B cell (primary cell): ENCODE data around the gene ATXN3L. TPM values are rescaled to one million over a fixed set of nuclear protein-coding genes. Genes with fewer than 3 reads are reported as not detected.

ENCODE experiments used
- ATAC-seq: fragments of 200-7000 bp; cut with Tn5 transposase; one replicate; pipeline ENCODE4 v1.10.0; 2021; ENCODE audit warnings: low read depth, mild to moderate bottlenecking, moderate number of reproducible peaks, moderate library complexity
- CTCF ChIA-PET: fragments of 350-600 bp; sonication (Branson Sonifier 250); formaldehyde crosslinking; loops from one replicate; lab custom pipeline; 2021; ENCODE audit warnings: antibody characterized with exemption, inconsistent platforms; lab: Charles Lee
- POLR2A ChIA-PET: fragments of 350-600 bp; sonication (Branson Sonifier 250); formaldehyde crosslinking; loops from one replicate; lab custom pipeline; 2021; ENCODE audit warnings: antibody characterized with exemption; lab: Charles Lee
- DNase-seq: peaks from one replicate; pipeline ENCODE4 v3.0.0; 2013
- H2AFZ ChIP-seq: 2 replicates; pipeline ENCODE4 v1.6.1; 2012; ENCODE audit warnings: mild to moderate bottlenecking, low read depth, low read length; ENCODE audit not compliant: insufficient read depth, poor library complexity, severe bottlenecking
- H3K27ac ChIP-seq, 2 donors: 1 replicate in 1 of 2; 2 replicates in 1 of 2; pipeline ENCODE4 v1.5.1; 2012 to 2013; ENCODE audit warnings: low read length in 2 of 2, mild to moderate bottlenecking in 2 of 2, moderate library complexity in 1 of 2
- H3K27me3 ChIP-seq, 4 experiments: fragments of 200-600 bp in 1 of 4; sonication (generic) in 1 of 4; replicated peaks in 1 of 4; 1 replicate in 2 of 4; 2 replicates in 2 of 4; pipeline versions ENCODE4 v1.6.1 to v1.7.0; 2013 to 2016; ENCODE audit warnings: low read length in 3 of 4, mild to moderate bottlenecking in 2 of 4, mixed read lengths in 1 of 4, moderate library complexity in 1 of 4; ENCODE audit not compliant: insufficient read depth in 4 of 4, control insufficient read depth in 3 of 4; ENCODE audit errors: control extremely low read depth in 1 of 4
- H3K36me3 ChIP-seq, 2 experiments: replicated peaks in 1 of 2; 1 replicate in 1 of 2; 2 replicates in 1 of 2; pipeline versions ENCODE4 v1.6.1 to v1.7.1; 2013; ENCODE audit warnings: low read length in 1 of 2; ENCODE audit not compliant: insufficient read depth in 2 of 2, control insufficient read depth in 1 of 2; ENCODE audit errors: control extremely low read depth in 1 of 2, extremely low read depth in 1 of 2
- H3K4me1 ChIP-seq, 2 donors: fragments of 200-600 bp in 1 of 2; sonication (generic) in 1 of 2; 1 replicate in 1 of 2; 2 replicates in 1 of 2; pipeline versions ENCODE4 v1.5.1 to v1.6.1; 2013 to 2017; ENCODE audit warnings: low read length in 2 of 2; ENCODE audit not compliant: control insufficient read depth in 2 of 2, insufficient read depth in 2 of 2
- H3K4me2 ChIP-seq: replicated peaks from 2 replicates; pipeline ENCODE3; 2012; ENCODE audit warnings: mild to moderate bottlenecking, low read depth, low read length; ENCODE audit not compliant: poor library complexity, severe bottlenecking
- H3K4me3 ChIP-seq, 5 experiments: fragments of 200-600 bp in 1 of 5; sonication (generic) in 1 of 5; 1 replicate in 3 of 5; 2 replicates in 2 of 5; pipeline versions ENCODE4 v1.5.1 to v1.7.0; 2011 to 2016; ENCODE audit warnings: low read length in 4 of 5, mild to moderate bottlenecking in 4 of 5, low read depth in 2 of 5, control low read depth in 1 of 5, moderate library complexity in 1 of 5; ENCODE audit not compliant: insufficient read depth in 1 of 5; ENCODE audit errors: control extremely low read depth in 1 of 5, extremely low read depth in 1 of 5
- H3K79me2 ChIP-seq: fragments of 200-600 bp; sonication (generic); one replicate; pipeline ENCODE4 v1.6.0; 2016; ENCODE audit warnings: low read length; ENCODE audit not compliant: control insufficient read depth, insufficient read depth
- H3K9ac ChIP-seq: fragments of 200-600 bp; sonication (generic); 2 replicates; pipeline ENCODE4 v1.6.1; 2017; ENCODE audit warnings: mild to moderate bottlenecking, low read length, moderate library complexity
- H3K9me3 ChIP-seq, 3 donors: one replicate each; pipeline versions ENCODE4 v1.6.1 to v1.7.1; 2013; ENCODE audit warnings: low read length in 2 of 3; ENCODE audit not compliant: control insufficient read depth in 2 of 3, insufficient read depth in 1 of 3; ENCODE audit errors: control extremely low read depth in 1 of 3
- H4K20me1 ChIP-seq: 2 replicates; pipeline ENCODE4 v1.6.0; 2012; ENCODE audit warnings: mild to moderate bottlenecking, low read length; ENCODE audit not compliant: insufficient read depth, control insufficient read depth, poor library complexity, severe bottlenecking
- H3K27ac Mint-ChIP-seq: one replicate; pipeline ENCODE4 v1.8.0; 2021; ENCODE audit warnings: mixed read lengths
- H3K27me3 Mint-ChIP-seq: one replicate; pipeline ENCODE4 v1.8.0; 2021; ENCODE audit warnings: mixed read lengths
- H3K4me1 Mint-ChIP-seq: one replicate; pipeline ENCODE4 v1.8.0; 2021; ENCODE audit warnings: mixed read lengths
- H3K4me3 Mint-ChIP-seq: one replicate; pipeline ENCODE4 v1.8.0; 2021; ENCODE audit warnings: mixed read lengths
- H3K9me3 Mint-ChIP-seq: one replicate; pipeline ENCODE4 v1.8.0; 2022; ENCODE audit warnings: mixed read lengths; ENCODE audit not compliant: insufficient read depth
- CTCF ChIP-seq: fragments of 200-600 bp; IDR thresholded peaks from one replicate; pipeline ENCODE4 v1.8.0; 2022; ENCODE audit warnings: antibody characterized with exemption, mild to moderate bottlenecking
- EZH2 ChIP-seq: IDR thresholded peaks from 2 replicates; pipeline ENCODE4 v1.6.1; 2012; ENCODE audit warnings: borderline replicate concordance, low read depth, mild to moderate bottlenecking, moderate library complexity, low read length; ENCODE audit not compliant: insufficient read depth, poor library complexity, severe bottlenecking
- WGBS: methylation state at CpG from one replicate; pipeline ENCODE4 v1.1.5; 2013; ENCODE audit warnings: missing lambda C conversion rate; ENCODE audit not compliant: insufficient coverage; 5-methylcytosine and 5-hydroxymethylcytosine counted together
- intact Hi-C: fragments of 100-400 bp; cut with micrococcal nuclease; formaldehyde crosslinking; loops from one replicate; pipeline ENCODE4 v1.10.0; 2022
- polyA plus RNA-seq: library from polyadenylated mRNA; depleted of rRNA; stranded (reverse); fragments of >200 nt; gene quantifications from 2 replicates; pipeline ENCODE4 v1.2.3, GENCODE V29; 2012
- total RNA-seq, 2 donors: library from RNA; stranded (reverse); fragments of 120-200 nt in 1 of 2; gene quantifications; 1 replicate in 1 of 2; 2 replicates in 1 of 2; pipeline versions ENCODE4 v1.2.3 to v1.2.4, GENCODE V29; 2013 to 2022

ATXN3L gene
- total and polyA plus RNA-seq, 2 donors (not counting 1 experiment from before 2014, with no cell fraction given) = not detected

DNA sequence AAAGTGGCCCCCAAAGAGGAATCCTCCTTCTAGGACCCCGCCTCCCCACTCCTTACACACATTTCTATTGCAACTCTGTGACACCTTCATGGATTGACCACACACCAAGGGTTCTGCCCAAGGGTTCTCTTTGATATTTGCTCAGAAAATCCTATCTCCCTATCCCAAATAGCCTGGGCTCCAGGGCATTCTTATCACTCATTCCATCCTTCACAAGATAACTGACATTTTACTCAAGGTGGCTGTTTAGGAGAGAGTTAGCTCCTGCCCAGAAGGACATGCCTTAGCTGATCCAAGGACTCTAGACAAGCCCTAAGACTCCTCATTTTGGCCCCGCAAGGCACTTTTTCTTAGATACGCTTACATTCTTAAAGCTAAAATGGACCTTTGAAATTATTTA is 47.4 kb downstream of the ATXN3L start:
- H3K9me3 Mint-ChIP-seq = no peaks in the 10 kb centered on the region
- Histone ChIP-seq H4K20me1 (no peaks in the 10 kb centered on the region), H3K27ac (no peak overlapping the region), H3K9me3 (no peaks in the 10 kb centered on the region), H3K9ac (no peak overlapping the region), H3K4me2 (no peak overlapping the region), H3K4me1 (no peaks in the 10 kb centered on the region), H2AFZ (no peak overlapping the region), H3K79me2 (no peaks in the 10 kb centered on the region), H3K27me3 (no peaks in the 10 kb centered on the region), H3K4me3 (no peak overlapping the region), H3K36me3 (no peaks in the 10 kb centered on the region)
- ChIA-PET POLR2A (no interaction called here), CTCF (interaction anchor here (1.4 kb wide), 1 partner anchor 10 kb away, joined by 3 read pairs; no protein-coding TSS in a partner anchor)
- no peak for DNase-seq
- intact Hi-C loops = no loop called here
- TF ChIP-seq EZH2 = no peak
- TF ChIP-seq CTCF = no peak
- no peaks in the 10 kb centered on the region for H3K4me1 Mint-ChIP-seq
- no peaks in the 10 kb centered on the region for H3K27me3 Mint-ChIP-seq
- 100% methylated on average over 1 of the region's 3 CpGs for WGBS
- no peak overlapping the region for H3K4me3 Mint-ChIP-seq
- ATAC-seq = no peak
- H3K27ac Mint-ChIP-seq = no peak overlapping the region

DNA sequence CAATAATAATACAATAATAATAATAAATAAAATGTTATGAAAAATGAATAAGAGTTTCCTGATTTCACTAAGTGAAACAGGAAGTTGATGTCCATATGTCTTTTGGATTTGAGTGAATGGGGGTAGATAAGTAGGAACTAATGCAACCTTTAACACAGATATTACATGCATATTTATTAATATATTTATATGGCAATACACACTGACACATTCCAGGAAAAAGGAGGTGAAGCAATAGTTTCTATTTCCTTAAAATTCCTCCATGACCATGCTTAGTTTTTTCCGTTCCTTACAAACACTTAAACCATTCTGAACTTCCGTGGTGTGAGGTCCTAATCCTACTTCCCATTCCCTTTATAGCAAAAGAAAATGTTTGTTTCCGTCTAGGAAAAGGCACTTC is 48.3 kb downstream of the ATXN3L start:
- no peak overlapping the region for H3K4me3 ChIP-seq
- no peaks in the 10 kb centered on the region for H3K4me1 ChIP-seq
- H3K27me3 Mint-ChIP-seq = no peaks in the 10 kb centered on the region
- H3K79me2 ChIP-seq = no peaks in the 10 kb centered on the region
- no peak overlapping the region for H3K4me2 ChIP-seq
- DNase-seq = no peak
- no peak for ATAC-seq
- no peaks in the 10 kb centered on the region for H4K20me1 ChIP-seq
- H3K36me3 ChIP-seq = no peaks in the 10 kb centered on the region
- H2AFZ ChIP-seq = no peak overlapping the region
- ChIA-PET POLR2A (no interaction called here), CTCF (interaction anchor here (1.4 kb wide), 1 partner anchor 11 kb away, joined by 3 read pairs; no protein-coding TSS in a partner anchor)
- no peaks in the 10 kb centered on the region for H3K27me3 ChIP-seq
- no peak overlapping the region for H3K27ac Mint-ChIP-seq
- no peak for TF ChIP-seq CTCF
- TF ChIP-seq EZH2 = no peak
- H3K9me3 Mint-ChIP-seq = no peaks in the 10 kb centered on the region
- H3K4me1 Mint-ChIP-seq = no peaks in the 10 kb centered on the region
- no peak overlapping the region for H3K9ac ChIP-seq
- H3K27ac ChIP-seq = no peak overlapping the region
- H3K9me3 ChIP-seq = no peaks in the 10 kb centered on the region
- H3K4me3 Mint-ChIP-seq = no peak overlapping the region
- intact Hi-C loops = no loop called here
- WGBS = no CpG with 5 or more reads among the region's 3 CpGs
